ENCODE results near the gene ZNF516. TPM values are rescaled to one million over a fixed set of nuclear protein-coding genes. Genes with fewer than 3 reads are reported as not detected.

Gene ZNF516
- total and polyA plus RNA-seq, 2 of the 13 experiments (the other 11 are each of a cell fraction or from before 2014, with no cell fraction given): 16.6 to 18.7 TPM

DNA sequence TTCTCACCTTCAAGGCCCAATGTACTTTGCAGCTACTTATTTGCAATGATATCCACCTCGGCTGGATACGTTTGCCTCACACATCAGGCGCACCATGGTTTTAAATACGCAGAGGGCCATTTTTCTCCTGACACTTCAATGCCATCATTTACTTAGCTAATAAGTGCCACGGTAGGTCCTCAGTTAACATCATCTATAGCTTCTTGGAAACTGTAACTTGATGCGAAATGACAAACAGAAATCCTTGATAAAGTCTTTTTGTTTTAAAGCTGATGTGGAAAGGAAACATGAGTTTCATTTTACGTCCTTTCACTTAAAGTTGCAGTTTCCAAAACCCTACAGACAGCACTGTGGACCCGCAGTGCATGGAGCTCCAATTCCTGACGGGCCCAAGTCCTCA lies 37.1 kb downstream of the ZNF516 start:
- no peak overlapping the region for H3K4me3 ChIP-seq (replicated peaks in 1 of 3; ENCODE audit: insufficient read depth in 1 of 3, low read depth in 2 of 3, low read length in 3 of 3)
- peaks cover 99% of the 10 kb centered on the region for H3K79me2 ChIP-seq (ENCODE audit: insufficient read depth, low read length)
- ATAC-seq (no peak), DNase-seq (ENCODE audit: low spot score) (no peak), FAIRE-seq (no peak)
- peaks cover 4 to 33% of the 10 kb centered on the region in 2 experiments; a peak in 4 of 5 replicates for H3K36me3 ChIP-seq (replicated peaks in 1 of 2; ENCODE audit: control insufficient read depth in 1 of 2, insufficient read depth in 2 of 2, low read length in 2 of 2)
- POLR2A ChIA-PET: no interaction called here
- H3K4me1 ChIP-seq (ENCODE audit: insufficient read depth, low read length): peaks cover 43% of the 10 kb centered on the region
- in situ Hi-C loops (cut with HindIII; ENCODE audit: extremely low pct_ligation_motif_present, low pct_unique_long_range_greater_than_20kb) (no loop called here), intact Hi-C loops (cut with micrococcal nuclease; ENCODE audit: unreplicated experiment) (no loop called here)
- H3K27ac ChIP-seq (ENCODE audit: extremely low read length, insufficient read depth, low read length): no peak overlapping the region
- peaks cover 87% of the 10 kb centered on the region for H4K20me1 ChIP-seq (ENCODE audit: insufficient read depth, low read length)
- H3K27me3 ChIP-seq (ENCODE audit: control insufficient read depth in 1 of 2, insufficient read depth in 2 of 2, low read length in 2 of 2): no peaks in the 10 kb centered on the region
- H3K9ac ChIP-seq (ENCODE audit: insufficient read depth, low read depth, low read length): no peak overlapping the region
- no TSS peak for BruUV-seq (replicated peaks)
- WGBS (ENCODE audit: low lambda C conversion rate): 97% methylated on average over 9 of the region's 9 CpGs
- no peak overlapping the region for H3K4me2 ChIP-seq (ENCODE audit: low read depth, low read length)
- no peaks in the 10 kb centered on the region for H3K9me3 ChIP-seq (ENCODE audit: low read length)
- CTCF ChIA-PET (ENCODE audit: low intra/inter-chr PET ratio, low total read pairs): no interaction called here
- H2AFZ ChIP-seq (ENCODE audit: low read length): no peak overlapping the region
- TF ChIP-seq RCOR2 (CRISPR knock-in tag; IDR thresholded peaks at IDR 0.05) (no peak), DMAP1 (CRISPR knock-in tag; IDR thresholded peaks at IDR 0.05) (no peak), ZBTB1 (CRISPR knock-in tag; IDR thresholded peaks at IDR 0.05; ENCODE audit: borderline replicate concordance) (no peak), ZNF430 (CRISPR knock-in tag; IDR thresholded peaks at IDR 0.05) (no peak), TBL1XR1 (IDR thresholded peaks at IDR 0.05; ENCODE audit: borderline replicate concordance, low read length, partially characterized antibody) (no peak), GATAD2A (CRISPR knock-in tag; IDR thresholded peaks at IDR 0.05) (no peak), IKZF4 (CRISPR knock-in tag; IDR thresholded peaks at IDR 0.05; ENCODE audit: borderline replicate concordance, low read depth, not compliant biosample characterization) (no peak), SETDB1 (CRISPR knock-in tag; IDR thresholded peaks at IDR 0.05; ENCODE audit: borderline replicate concordance) (no peak), RAD21 (CRISPR knock-in tag; IDR thresholded peaks at IDR 0.05) (no peak), ZNF382 (CRISPR knock-in tag; IDR thresholded peaks at IDR 0.05; ENCODE audit: borderline replicate concordance) (no peak), NFYC (CRISPR knock-in tag; IDR thresholded peaks at IDR 0.05) (no peak)
- TF ChIP-seq, protein P1, sequence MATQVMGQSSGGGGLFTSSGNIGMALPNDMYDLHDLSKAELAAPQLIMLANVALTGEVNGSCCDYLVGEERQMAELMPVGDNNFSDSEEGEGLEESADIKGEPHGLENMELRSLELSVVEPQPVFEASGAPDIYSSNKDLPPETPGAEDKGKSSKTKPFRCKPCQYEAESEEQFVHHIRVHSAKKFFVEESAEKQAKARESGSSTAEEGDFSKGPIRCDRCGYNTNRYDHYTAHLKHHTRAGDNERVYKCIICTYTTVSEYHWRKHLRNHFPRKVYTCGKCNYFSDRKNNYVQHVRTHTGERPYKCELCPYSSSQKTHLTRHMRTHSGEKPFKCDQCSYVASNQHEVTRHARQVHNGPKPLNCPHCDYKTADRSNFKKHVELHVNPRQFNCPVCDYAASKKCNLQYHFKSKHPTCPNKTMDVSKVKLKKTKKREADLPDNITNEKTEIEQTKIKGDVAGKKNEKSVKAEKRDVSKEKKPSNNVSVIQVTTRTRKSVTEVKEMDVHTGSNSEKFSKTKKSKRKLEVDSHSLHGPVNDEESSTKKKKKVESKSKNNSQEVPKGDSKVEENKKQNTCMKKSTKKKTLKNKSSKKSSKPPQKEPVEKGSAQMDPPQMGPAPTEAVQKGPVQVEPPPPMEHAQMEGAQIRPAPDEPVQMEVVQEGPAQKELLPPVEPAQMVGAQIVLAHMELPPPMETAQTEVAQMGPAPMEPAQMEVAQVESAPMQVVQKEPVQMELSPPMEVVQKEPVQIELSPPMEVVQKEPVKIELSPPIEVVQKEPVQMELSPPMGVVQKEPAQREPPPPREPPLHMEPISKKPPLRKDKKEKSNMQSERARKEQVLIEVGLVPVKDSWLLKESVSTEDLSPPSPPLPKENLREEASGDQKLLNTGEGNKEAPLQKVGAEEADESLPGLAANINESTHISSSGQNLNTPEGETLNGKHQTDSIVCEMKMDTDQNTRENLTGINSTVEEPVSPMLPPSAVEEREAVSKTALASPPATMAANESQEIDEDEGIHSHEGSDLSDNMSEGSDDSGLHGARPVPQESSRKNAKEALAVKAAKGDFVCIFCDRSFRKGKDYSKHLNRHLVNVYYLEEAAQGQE (IDR thresholded peaks at IDR 0.05; ENCODE audit: borderline replicate concordance in 1 of 2, low read depth in 1 of 2, low read length in 2 of 2): no peak
- TF ChIP-seq, protein P2, sequence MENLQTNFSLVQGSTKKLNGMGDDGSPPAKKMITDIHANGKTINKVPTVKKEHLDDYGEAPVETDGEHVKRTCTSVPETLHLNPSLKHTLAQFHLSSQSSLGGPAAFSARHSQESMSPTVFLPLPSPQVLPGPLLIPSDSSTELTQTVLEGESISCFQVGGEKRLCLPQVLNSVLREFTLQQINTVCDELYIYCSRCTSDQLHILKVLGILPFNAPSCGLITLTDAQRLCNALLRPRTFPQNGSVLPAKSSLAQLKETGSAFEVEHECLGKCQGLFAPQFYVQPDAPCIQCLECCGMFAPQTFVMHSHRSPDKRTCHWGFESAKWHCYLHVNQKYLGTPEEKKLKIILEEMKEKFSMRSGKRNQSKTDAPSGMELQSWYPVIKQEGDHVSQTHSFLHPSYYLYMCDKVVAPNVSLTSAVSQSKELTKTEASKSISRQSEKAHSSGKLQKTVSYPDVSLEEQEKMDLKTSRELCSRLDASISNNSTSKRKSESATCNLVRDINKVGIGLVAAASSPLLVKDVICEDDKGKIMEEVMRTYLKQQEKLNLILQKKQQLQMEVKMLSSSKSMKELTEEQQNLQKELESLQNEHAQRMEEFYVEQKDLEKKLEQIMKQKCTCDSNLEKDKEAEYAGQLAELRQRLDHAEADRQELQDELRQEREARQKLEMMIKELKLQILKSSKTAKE (CRISPR knock-in tag; IDR thresholded peaks at IDR 0.05; ENCODE audit: borderline replicate concordance): no peak
- TF ChIP-seq, protein P3, sequence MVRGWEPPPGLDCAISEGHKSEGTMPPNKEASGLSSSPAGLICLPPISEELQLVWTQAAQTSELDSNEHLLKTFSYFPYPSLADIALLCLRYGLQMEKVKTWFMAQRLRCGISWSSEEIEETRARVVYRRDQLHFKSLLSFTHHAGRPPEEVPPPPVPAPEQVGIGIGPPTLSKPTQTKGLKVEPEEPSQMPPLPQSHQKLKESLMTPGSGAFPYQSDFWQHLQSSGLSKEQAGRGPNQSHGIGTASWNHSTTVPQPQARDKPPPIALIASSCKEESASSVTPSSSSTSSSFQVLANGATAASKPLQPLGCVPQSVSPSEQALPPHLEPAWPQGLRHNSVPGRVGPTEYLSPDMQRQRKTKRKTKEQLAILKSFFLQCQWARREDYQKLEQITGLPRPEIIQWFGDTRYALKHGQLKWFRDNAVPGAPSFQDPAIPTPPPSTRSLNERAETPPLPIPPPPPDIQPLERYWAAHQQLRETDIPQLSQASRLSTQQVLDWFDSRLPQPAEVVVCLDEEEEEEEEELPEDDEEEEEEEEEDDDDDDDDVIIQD (CRISPR knock-in tag; IDR thresholded peaks at IDR 0.05; ENCODE audit: low read depth): no peak
- TF ChIP-seq, protein P4, sequence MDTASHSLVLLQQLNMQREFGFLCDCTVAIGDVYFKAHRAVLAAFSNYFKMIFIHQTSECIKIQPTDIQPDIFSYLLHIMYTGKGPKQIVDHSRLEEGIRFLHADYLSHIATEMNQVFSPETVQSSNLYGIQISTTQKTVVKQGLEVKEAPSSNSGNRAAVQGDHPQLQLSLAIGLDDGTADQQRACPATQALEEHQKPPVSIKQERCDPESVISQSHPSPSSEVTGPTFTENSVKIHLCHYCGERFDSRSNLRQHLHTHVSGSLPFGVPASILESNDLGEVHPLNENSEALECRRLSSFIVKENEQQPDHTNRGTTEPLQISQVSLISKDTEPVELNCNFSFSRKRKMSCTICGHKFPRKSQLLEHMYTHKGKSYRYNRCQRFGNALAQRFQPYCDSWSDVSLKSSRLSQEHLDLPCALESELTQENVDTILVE (CRISPR knock-in tag; IDR thresholded peaks at IDR 0.05): no peak
- TF ChIP-seq, protein P5, sequence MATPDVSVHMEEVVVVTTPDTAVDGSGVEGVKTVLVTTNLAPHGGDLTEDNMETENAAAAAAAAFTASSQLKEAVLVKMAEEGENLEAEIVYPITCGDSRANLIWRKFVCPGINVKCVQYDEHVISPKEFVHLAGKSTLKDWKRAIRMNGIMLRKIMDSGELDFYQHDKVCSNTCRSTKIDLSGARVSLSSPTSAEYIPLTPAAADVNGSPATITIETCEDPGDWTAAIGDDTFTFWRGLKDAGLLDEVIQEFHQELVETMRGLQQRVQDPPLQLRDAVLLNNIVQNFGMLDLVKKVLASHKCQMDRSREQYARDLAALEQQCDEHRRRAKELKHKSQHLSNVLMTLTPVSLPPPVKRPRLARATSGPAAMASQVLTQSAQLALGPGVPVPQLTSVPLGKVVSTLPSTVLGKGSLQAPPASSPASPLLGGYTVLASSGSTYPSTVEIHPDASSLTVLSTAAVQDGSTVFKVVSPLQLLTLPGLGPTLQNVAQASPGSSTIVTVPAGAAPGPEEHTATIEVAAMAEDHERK (CRISPR knock-in tag; IDR thresholded peaks at IDR 0.05; ENCODE audit: low read depth): no peak
